GM18511 (cell line): Measurements from ENCODE around the gene HID1.

Source experiments
- ATAC-seq: cut with Tn5 transposase; IDR thresholded peaks from one replicate; pipeline ENCODE4 v1.9.1; 2021; ENCODE audit warnings: mild to moderate bottlenecking, moderate library complexity; ENCODE audit not compliant: unreplicated experiment

HID1 gene

DNA sequence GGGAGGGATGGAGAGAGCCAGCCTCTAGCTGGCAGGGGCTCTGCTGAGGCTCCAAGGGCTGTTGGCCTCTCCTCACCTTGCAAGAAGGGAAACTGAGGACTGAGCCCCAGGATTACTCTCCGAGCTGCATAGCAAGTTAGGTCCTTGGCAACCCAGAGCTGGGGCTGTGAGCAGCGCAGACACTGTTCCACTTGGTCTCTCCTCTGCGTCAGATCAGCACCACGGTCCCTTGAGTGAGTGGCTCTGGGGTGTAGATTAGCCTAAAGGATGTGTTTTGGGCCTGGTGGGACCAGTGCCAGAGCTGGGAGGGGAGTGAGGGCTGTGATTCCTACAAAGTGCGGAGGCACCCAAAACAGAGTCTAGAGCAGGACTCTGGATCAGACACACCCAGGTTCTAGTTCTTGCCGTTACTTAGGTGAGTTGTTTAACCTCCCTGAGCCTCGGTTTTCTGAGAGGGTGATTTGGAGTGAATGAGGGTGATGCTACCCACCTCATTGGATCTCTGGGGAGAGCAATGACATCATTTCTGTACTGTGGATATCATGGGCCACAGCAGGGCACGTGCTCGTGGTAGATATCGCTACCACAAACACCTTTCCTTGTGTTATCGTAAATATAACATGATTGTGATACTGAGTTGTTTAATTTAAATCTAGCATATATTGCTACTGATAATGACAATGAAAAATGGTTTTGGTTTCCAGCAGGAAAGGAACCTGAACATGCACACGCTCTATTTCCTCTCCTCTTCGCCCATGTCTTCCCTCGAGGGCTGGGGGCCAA is 71.0 kb downstream of the HID1 start:
- ATAC-seq: no peak
